Fibroblast of peridontal ligament (primary cell): ENCODE data around the gene SPA17.

ENCODE experiments used
- DNase-seq: peaks from one replicate; pipeline ENCODE4 v3.0.0-alpha.2; 2010; ENCODE audit errors: extremely low read depth

SPA17 gene

GRCh38 chr11:124673333-124674167 is at the start of gene SPA17, which contains the start of gene SIAE:
SPA17 (plus strand) TSS chr11:124673904; CDS start chr11:124675265, 1,361 bp downstream.
SIAE (minus strand) TSS chr11:124673739; CDS start chr11:124673708, 31 bp downstream.
- DNase-seq: peak; percentile 97

DNA sequence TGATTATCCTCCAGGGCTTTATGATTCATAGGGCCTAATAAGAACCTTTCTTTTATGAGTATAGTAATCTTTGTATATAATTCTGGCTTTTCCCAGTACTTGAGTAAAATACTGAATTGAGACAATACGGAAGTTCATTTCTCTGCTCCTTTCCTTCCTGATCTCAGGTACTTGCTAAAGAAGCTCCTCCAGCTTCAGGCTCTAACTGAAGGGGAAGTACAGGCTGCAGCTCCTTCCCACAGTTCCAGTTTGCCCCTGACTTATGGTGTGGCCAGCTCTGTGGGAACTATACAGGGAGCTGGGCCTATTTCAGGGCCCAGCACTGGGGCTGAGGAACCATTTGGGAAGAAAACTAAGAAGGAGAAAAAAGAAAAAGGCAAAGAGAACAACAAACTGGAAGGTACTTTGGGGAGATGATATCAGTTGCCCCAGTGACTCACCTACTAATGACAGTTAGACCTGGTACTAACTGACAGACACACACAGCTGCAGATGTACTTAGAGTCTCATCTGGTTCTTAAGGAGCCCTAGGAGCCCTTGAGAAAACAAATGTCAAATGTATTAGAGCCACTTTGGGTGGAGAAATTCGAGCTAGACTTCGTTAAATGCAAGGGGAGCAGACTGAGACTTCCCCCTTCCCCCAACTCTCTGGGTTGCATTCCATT is 48.1 kb upstream of the SPA17 start:
- no peak for DNase-seq

GRCh38 chr11:124627546-124627945 is 46.2 kb upstream of the SPA17 start:
- no peak for DNase-seq

DNA sequence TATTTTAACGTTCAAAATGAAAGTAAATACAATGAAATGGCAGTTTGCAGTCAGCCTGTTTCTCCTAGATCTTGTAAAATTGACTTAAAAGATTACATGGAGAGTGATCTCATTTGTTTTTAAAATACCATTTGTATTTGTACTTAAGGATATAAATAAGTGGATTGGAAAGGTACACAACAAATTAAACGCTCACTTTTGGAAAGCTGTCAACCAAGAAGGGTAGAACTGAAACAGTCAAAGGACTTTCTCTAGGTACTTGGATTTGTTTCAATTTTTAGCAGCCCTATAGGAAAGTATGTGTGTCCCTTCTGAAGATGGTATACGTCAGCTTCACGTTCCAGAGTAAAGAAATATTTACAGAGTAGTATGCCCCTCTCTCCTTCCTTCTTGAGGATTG is 43.7 kb upstream of the SPA17 start:
- DNase-seq: no peak

DNA sequence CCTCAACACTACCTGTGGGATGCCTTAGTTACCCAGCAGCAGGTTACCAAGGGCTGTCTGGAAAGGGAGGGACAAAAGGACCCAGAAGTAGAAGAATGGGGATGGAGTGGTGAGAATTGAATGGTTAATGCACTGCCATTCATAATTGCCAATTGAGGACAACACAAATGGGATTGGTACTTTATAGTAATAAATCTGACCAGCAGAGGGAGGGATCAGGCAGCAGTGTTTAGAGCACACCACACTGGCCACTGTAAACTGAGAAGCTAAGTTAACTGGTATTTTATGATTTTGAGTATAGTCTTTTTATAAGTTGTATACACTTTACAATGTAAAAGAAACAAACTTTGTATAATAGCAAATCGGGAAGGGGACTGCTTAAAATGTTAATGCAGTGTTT is 40.3 kb upstream of the SPA17 start:
- peak; percentile 26 for DNase-seq

- DNase-seq: no peak
Observed at GRCh38 chr11:124635932-124636331, 37.8 kb upstream of the SPA17 start.

- DNase-seq: no peak
Observed at GRCh38 chr11:124638500-124638899, 35.2 kb upstream of the SPA17 start.

DNA sequence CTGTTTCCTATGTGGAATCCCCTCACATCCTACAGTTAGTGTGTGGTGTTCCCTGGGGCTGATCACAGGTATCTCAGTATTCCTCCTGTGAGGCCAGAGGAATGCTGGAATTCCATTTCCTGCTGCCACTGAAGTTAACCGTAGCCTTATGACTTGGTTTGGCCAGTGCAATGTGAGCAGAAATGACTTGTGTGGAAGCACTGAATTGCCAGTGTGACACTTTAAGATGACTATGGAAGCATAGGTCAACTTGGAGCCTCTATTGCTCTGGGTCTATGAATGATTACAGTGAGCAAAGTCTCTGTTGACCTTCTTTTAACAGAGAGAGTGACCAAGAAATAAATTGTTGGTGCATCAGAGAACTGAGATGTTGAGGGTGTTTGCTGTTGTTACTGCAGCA is 34.5 kb upstream of the SPA17 start:
- DNase-seq: no peak

DNA sequence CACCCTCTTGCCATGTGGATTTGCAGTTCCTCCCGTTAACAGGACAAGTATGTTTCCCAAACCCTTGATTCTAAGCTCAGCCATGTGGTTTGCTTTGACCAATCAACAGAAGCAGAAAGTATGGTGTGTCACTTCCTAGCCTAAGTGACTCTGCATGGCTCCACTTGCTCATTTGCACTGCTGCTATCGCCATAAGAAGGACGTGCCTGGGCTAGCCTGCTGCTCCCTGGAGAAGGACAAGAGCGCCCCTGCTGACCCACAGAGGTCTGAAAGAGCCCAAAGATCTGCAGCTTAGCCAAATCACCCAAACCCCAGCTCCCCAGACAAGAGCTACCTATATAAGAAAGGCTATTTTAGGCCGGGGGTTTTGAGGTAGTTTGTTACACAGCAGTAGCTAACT is 33.0 kb upstream of the SPA17 start:
- DNase-seq: no peak

DNA sequence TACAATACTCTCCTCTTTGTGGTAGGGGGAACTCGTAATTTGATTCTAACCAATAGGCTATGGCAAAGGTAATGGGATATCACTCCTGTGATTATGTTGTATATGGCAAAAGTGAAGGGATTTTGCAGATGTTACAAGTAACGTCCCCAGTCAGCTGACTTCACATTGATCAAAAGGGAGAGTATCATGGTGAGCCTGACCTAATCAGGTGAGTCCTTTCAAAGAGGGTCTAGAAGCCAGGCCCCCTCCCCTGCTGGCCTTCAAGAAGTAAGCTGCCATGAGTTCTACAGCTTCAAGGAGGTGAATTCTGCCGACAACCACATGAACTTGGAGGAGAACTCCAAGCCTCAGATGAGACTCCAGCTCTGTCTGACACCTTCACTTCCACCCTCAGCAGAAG is 31.1 kb upstream of the SPA17 start:
- DNase-seq: no peak

DNA sequence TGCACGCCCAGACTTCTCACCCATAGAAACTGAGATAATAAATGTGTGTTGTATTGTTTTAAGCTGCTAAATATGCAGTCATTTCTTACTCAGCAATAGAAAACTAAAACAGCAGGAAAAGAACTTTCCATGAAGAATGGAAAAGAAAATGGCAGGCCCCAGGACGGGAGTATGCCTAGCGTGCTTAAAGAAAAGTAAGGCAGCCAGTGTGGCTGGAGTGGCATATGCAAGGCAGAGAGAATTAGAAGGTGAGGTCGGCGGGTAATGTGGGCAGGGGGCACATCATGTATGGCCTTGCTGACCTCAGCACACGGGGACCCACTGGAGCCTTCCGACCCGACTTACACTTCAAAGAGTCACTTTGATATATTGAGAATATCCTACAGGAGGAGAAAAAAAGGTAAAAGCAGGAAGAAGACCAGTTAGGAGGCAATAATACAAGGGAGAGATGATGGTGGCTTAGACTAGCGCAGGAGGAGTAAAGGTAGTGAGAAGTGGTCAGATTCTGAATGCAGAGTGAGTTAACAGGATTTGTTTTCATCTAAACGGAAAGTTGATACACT is 30.6 kb upstream of the SPA17 start:
- DNase-seq: no peak

GRCh38 chr11:124643605-124644425 is 29.9 kb upstream of the SPA17 start:
- DNase-seq: peak; percentile 95

DNA sequence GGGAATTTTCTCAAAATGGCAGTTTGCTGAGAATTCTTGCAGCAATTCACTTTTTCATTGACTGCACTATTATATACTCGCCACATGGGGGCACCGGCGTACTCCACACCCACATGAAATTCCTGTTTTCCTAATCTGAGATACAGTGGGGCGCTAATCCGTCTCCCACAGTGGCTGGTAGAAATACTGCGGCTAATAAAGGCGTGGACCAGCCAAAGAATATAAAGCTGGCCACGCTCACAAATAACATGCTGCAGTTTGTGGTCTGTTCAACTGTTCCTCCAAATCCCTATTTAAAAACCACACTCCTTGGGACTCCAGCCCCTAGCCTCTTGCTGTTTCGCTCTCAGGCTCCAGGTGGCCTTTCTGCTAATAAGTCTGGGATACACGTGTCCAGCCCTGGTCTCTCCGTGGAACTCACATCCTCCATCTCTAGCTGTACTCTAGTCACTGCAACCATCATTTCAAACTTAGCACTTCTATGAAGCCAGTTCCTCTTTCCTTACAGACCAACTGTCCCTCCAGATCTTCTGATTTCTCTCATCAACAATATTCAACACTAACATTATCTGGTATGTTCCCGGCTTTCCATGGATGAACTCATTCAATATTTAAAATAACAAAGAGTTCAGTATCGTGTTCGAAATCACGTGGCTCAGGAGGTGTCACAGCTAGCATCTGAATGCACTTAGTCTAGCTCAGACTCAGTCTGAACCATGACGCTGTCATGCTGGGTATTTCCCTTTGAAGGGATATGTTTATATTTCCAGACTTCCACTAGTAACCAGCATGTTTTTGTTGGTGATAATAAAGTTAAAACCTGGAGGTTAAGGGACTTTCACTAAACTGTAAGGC is 29.1 kb upstream of the SPA17 start:
- peak; percentile 80 for DNase-seq

- DNase-seq: no peak
Observed at GRCh38 chr11:124646148-124646547, 27.6 kb upstream of the SPA17 start.

DNA sequence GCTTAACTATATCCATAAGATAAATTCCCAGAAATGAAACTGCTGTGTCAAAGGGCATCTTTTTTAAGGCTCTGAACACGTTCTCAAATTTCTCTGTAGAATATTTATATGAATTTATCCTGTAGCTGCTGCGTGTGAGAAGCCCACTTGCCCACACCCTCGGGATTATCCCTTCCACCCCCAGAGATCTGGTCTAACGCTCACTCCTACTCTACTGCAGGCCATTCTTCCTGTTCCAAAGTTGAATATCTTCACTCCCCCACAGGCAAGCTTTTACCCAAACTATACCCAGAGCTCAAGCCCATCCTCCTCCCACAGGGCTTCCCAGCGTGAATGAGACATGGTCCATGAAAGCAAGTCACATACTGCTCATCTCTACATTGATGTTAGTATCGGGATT is 25.1 kb upstream of the SPA17 start:
- no peak for DNase-seq

GRCh38 chr11:124656774-124657630 is 16.7 kb upstream of the SPA17 start:
- DNase-seq: no peak

DNA sequence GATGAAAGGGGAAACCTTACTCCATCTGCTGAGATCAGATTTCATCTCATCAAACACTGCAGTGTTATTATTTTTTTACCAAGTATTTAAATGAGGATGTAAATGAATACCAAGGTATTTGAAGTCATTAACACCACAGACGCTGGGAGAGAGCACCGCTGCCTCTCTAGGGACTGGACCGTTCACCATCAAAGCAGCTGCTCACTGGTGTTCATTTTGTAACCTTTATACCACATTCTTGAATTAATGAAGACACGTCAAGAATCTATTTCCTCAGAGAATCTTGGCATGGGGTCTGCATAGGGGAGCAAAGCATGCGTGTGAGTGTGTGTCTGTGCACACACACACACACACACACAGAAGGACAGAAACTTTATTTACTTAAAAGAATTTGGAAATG is 15.8 kb upstream of the SPA17 start:
- DNase-seq: no peak

- no peak for DNase-seq
Observed at GRCh38 chr11:124658501-124658900, 15.2 kb upstream of the SPA17 start.

- no peak for DNase-seq
Observed at GRCh38 chr11:124658986-124659385, 14.7 kb upstream of the SPA17 start.

- DNase-seq: no peak
Observed at GRCh38 chr11:124661553-124661952, 12.2 kb upstream of the SPA17 start.
